GM23338 (cell line): Measurements from ENCODE around the gene MANEAL.

ENCODE experiments used
- CTCF ChIP-seq, 2 experiments: fragments of 200-600 bp in 1 of 2; sonication (generic) in 1 of 2; conservative IDR thresholded peaks; 2 replicates each; pipeline versions ENCODE4 v1.5.1 to v1.6.1; 2016 to 2017; ENCODE audit warnings: antibody characterized with exemption in 2 of 2, low read depth in 2 of 2, mild to moderate bottlenecking in 2 of 2, moderate library complexity in 1 of 2
- EZH2 ChIP-seq: fragments of 200-600 bp; sonication (generic); IDR thresholded peaks from one replicate; pipeline ENCODE4 v1.8.0; 2017; ENCODE audit warnings: antibody characterized with exemption, mild to moderate bottlenecking, low read depth; ENCODE audit not compliant: unreplicated experiment
- JUNB ChIP-seq: IDR thresholded peaks from one replicate; pipeline ENCODE4 v1.6.1; 2016; ENCODE audit warnings: antibody characterized with exemption; ENCODE audit not compliant: unreplicated experiment
- POLR2AphosphoS5 ChIP-seq: IDR thresholded peaks from 2 replicates; pipeline ENCODE4 v1.6.1; 2016; ENCODE audit warnings: antibody characterized with exemption, low read depth

- TF ChIP-seq CTCF (conservative IDR thresholded peaks at IDR 0.05; ENCODE audit: low read depth in 2 of 2) (no peak), POLR2AphosphoS5 (no peak), JUNB (no peak), EZH2 (no peak)
Measured at GRCh38 chr1:37759451-37759850, 34.2 kb upstream of the MANEAL start.
